GM18502 (cell line): ENCODE measurements around the gene ADNP2.

ENCODE experiments used
- ATAC-seq: cut with Tn5 transposase; IDR thresholded peaks from one replicate; pipeline ENCODE4 v1.9.1; 2021; ENCODE audit warnings: mild to moderate bottlenecking; ENCODE audit not compliant: unreplicated experiment, poor library complexity

ADNP2 gene

DNA sequence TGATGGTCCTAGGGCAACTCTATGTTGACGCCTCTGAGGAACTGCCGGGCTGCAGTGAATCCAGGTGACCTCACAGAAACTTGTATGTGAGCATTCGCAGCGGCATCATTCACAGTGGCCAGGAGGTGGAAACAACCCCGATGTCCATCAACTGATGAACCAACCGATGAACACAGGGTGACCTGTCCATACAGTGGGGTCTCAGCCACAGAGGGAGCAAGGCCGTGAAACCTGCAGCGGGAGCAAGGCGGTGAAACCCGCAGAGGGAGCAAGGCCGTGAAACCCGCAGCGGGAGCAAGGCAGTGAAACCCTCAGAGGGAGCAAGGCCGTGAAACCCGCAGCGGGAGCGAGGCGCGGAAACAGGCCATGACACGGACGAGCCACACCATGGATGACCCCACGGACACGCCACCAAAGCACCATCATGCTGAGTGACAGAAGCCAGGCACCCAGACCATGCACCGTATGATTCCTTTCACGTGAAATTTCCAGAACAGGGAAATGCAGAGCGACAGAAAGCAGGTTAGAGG, 75.2 kb downstream of the ADNP2 start:
- no peak for ATAC-seq

DNA sequence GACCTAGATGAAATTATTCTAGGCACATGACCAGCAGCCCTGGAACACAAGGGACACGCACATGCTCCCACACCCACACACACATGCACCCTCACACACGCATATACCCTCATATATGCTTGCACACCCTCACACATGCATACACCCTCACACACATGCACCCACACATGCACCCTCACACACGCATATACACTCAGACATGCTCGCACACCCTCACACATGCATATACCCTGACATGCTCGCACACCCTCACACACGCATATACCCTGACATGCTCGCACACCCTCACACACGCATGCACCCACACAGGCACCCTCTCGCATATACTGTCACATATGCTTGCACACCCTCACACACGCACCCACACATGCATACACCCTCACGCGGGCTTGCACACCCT, 76.5 kb downstream of the ADNP2 start:
- no peak for ATAC-seq

DNA sequence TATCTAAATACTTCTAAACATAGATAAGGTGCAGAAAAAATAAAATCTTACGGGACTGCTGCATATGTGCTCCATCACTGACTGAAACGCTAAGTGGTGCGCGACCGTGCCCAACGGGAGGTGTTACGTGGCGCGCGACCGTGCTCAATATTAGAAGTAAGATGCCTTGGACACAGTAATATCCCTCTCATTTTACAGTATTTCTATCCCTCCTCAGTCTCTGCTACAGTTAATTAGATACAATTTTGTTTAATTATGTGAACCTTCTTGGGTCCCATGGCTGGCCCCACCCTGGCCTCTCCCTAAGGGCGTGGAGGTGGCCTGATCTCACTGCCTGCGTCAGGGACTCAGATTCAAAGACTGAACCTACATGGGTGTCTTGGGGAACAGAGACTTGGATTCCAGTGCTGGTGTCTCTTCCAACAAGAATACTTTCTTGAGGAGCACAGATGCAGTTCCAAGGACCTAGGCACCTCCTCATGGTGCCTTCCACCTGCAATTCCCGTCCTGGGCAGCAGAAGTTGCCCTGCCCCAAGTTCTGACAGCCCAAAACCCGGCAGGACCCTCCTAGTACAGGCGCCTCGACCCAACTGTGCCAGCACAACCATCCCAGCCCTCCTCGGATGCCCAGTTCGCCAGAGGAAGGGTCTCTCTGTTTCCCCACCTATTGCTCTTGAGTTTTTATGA, 79.0 kb downstream of the ADNP2 start:
- ATAC-seq = no peak

DNA sequence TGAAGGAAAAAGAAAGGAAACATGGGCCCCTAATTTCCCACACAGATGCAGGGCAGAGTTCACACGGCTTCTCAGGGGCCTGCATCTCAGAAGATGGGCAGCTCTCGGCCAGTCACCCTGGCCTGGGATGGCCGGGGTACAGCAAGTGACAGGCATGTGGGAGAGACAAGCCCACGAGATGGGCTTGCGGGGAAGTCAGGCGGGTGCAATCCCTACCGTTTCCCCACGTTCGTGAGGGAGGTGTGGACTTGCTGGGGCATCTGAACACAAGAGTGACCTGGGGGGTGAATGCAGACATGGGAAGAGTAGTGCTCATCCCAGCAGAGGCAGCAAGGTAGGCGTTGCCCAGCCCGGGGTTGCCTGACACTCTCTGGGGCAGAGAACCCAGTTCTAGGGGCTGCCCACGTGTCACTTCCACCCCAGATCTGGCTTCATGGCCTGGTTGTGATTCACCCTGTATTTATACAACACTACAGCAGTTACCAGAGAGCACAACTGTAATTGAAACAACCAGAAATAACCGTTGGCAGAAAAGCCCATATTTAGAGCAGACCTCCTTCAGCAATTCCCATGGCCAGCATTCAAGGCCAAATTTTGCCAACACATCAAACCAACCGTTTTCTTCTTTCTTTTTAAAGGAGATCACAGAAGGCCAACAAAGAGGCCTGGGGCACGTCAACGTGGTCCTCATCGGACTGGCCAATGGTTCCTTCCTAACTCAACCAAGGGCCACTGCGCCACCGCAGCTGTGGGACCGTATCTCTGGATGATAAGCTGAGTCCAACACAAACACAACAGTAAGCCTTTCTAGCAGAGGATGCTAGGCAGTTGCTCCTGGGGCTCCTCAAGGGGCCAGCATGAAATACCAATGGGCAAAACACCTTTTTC, 79.8 kb downstream of the ADNP2 start:
- no peak for ATAC-seq

DNA sequence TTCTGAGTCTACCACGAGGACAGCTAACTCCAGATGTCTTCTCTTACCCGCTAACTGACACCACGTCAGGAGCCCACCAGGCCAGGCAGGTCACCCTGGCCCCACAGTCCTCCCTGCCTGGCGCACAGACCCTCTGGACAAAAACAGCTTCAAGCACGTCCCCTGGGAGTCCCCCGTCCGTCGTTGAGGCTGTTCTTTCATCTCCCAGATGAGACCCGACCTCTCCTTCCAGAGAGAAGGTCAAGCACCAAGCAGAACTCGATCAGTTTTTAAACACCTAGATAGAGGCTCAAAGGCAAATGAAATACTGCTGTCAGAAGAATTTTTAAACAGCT, 80.4 kb downstream of the ADNP2 start:
- ATAC-seq = no peak
